Glomerular visceral epithelial cell (primary cell): Measurements from ENCODE around the gene PDK4.
A peak's percentile ranks its signal among the peaks of the same experiment; 100 is the strongest.
"Not testable (repeated sequence)": the region's sequence is repeated elsewhere in the genome, so short reads cannot be mapped to it uniquely, and the experiment has no call there.

ENCODE experiments used
- DNase-seq: peaks from one replicate; pipeline ENCODE4 v3.0.0-alpha.2; 2016; ENCODE audit errors: extremely low spot score

Gene PDK4

GRCh38 chr7:95569720-95570119, 26.6 kb downstream of the PDK4 start:
- DNase-seq, result no peak

- DNase-seq, result no peak
Measured at GRCh38 chr7:95560674-95561073, 35.6 kb downstream of the PDK4 start.

GRCh38 chr7:95558864-95559263, 37.5 kb downstream of the PDK4 start:
- no peak for DNase-seq

DNA sequence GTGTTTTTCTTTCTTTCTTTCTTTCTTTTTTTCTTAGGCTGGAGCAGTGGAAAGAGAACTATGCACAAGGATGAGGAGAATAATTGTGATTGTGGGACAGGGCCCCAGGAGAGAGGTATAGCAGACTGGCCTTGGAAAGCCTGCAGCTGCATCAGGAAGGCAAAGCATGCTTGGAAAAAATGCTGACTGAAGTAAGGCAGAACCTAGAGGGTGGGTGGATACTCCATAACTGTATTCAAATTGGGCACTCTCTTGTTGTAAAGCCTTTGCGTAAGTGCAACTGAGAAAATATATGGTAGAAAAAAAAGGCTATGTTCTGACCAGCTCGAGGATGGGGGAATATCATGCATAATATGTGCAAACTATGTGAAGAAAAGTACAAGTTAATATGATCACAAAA, 39.5 kb downstream of the PDK4 start:
- DNase-seq, result no peak

DNA sequence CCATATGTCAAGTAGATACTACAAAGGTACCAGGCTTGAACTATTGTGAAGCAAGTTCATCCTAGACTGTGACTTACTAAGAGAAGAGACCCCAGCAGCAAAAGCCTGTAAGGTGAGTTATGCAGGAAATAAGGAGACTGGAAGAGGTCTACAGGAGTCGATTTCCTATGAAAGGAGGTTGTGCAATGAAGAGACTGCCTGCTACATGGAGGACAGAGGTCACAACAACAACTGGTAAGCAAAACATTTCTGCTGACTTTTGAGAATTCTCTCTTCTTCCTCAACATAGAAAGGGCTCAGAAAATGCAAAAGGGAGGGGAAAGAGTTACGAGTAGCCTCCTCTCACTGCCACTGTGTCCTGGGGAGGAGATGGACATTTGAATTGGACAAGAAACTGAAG, 42.4 kb downstream of the PDK4 start:
- DNase-seq, result no peak

- DNase-seq, result not testable (repeated sequence)
Measured at GRCh38 chr7:95552010-95552926, 44.0 kb downstream of the PDK4 start.

DNA sequence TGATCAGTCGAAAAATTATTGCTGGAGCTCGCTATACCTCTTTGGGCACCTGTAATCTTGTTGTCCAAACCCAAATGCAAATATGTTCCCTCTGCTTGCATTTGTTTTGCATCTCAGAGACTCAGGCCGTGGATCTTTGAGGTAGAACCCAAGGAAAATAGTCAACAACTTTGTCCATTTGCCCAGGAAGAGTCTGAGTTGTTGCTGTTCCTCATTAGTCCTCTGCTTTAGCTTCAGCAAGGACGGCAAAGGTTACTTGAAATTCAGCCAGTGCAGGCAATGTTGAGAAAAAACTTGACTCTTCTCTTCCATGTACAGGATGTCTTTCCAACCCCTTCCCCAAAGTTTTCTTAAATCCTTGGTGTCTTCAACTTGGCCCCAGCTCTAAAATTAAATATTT, 45.8 kb downstream of the PDK4 start:
- DNase-seq, result no peak

DNA sequence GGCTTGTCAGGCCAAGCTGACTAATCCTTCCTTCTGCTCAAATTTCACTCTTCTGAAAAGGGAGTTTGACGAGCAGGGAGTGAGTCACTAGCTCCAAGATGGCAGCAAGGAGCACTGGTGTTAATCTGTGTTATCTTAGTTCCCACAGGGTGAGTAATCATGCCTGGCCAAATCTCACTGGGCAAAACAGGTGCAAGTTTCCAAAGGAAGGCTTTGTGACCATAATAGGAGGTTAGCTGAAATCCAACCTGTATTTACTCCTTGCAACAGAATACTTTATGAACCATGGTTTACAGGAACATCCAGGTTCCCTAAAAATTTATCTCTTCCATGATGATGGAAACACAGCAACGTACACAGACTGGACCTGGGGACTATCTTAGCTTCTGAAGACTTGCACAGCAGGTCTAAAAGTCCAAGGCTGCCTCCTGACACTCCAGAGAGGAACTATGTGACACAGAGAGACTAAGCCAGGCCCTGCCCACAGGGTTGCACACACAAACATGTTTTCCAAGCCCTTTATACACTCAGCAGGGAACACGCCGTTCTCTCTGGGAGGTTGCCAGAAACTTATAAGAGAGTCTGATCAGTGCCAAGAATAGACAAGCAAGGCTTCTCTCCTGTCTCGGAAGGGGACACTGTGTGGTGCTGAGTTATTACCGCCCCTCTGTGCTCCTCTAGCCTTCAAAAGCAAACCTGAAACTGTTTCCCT, 46.3 kb downstream of the PDK4 start:
- DNase-seq, result peak; percentile 62

GRCh38 chr7:95547361-95548348, 48.7 kb downstream of the PDK4 start:
- DNase-seq, result no peak

- DNase-seq, result no peak
Measured at GRCh38 chr7:95546647-95547046, 49.7 kb downstream of the PDK4 start.

DNA sequence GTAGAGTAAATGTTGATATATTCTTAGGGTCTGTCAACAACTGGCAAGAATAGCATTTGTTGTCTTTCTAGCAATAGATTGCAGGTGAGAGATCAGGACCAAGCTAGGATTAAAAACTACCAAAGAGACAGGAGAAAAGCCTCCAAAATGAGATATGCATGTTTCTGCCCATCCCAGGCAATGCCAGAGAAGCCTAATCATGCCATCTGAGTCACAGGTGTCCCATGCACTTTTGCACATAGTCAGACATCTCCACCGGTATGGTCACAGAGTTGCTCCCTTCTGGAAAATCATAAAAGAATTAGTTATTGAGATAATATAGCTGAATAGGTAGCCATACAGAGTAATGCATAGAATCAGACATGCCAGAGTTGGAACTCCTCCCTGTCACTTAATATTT, 50.6 kb downstream of the PDK4 start:
- no peak for DNase-seq

DNA sequence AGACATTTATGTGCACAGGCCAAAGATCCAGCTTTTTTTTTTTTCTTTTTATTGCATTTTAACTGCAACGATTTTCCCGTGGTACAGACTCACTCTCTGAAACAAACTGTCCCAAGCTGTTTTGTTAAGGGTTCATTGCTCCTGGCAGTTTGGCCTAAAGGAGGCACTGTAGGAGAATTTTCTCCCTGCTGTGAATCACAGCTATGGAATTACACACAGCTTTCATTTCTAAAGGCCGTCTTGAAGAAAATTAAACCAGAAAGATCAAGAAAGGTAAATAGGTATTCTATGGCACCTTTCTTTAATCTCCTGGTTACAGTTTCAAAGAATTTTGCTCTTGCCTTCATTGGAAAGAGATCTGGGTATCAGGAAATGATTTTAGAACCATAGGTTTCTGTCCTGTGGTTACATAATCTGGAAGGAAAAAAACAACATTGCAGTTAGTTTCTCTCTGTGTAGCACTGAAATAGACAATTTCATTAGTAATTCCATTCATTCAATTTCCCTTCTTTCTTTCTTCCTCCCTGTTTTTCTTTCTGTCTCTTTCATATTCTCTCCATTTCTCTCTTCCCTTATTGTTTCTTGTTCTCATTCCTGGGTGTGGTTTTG, 51.2 kb downstream of the PDK4 start:
- DNase-seq, result peak; percentile 30

DNA sequence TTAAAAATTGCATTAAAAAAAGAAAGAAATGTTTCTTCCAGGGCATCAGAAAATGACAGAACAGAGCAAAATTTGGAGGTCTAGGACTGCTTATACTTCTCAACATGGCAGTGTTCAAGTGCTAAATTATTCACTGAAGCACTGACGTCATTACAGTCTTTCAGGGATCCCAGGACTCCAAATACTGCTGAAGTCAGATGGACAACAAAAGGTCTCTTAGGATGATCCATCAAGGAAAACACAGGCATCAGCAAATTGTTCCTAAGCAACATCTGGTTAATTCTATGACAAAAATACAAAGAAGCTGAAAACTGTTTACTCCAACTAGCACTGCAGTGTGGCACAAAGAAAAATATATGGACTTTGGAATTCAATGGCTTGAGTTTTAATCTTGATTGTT, 52.1 kb downstream of the PDK4 start:
- DNase-seq, result no peak

- DNase-seq, result no peak
Measured at GRCh38 chr7:95543312-95543711, 53.0 kb downstream of the PDK4 start.

- no peak for DNase-seq
Measured at GRCh38 chr7:95540366-95540765, 56.0 kb downstream of the PDK4 start.

GRCh38 chr7:95539426-95539825, 56.9 kb downstream of the PDK4 start:
- DNase-seq, result no peak

- no peak for DNase-seq
Measured at GRCh38 chr7:95537468-95537867, 58.8 kb downstream of the PDK4 start.

- no peak for DNase-seq
Measured at GRCh38 chr7:95536656-95537311, 59.5 kb downstream of the PDK4 start.

DNA sequence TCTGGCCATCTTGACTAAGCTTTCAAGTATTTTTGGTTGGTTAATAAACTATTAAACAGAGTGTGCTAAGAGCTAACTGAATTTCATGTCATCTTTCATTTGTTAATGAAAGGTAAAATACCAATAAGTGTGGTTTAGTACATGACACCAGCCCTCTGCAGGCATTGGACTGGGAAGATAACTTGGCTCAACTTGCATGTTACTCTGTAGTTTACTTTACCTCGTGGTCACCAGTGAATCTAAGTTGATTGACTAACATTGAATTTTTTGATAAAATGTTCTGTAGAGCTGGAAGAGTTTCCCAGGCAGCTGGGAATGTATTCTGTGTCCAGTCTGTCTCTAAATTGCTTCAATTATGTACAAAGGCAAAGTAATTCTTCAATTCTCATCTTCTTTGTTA, 60.7 kb downstream of the PDK4 start:
- no peak for DNase-seq

GRCh38 chr7:95534796-95535195, 61.5 kb downstream of the PDK4 start:
- no peak for DNase-seq
